ENCODE measurements around the gene YIF1B. TPM values are rescaled to one million over a fixed set of nuclear protein-coding genes. Genes with fewer than 3 reads are reported as not detected.

The YIF1B gene
- total RNA-seq, 1 experiment from 2014 or later, result 73.2 TPM

- Histone ChIP-seq H3K23me2 (ENCODE audit: insufficient read length, low read depth, low read length, poor library complexity, severe bottlenecking) (no peaks in the 10 kb centered on the region), H3K79me1 (ENCODE audit: insufficient read depth, low read depth, low read length, poor library complexity, severe bottlenecking) (peaks cover 6% of the 10 kb centered on the region), H3K56ac (ENCODE audit: insufficient read length, low read depth, low read length) (no peak overlapping the region), H3K23ac (ENCODE audit: insufficient read length, low read depth, low read length) (no peak overlapping the region), H4K5ac (ENCODE audit: insufficient read length, low read depth, low read length) (no peak overlapping the region), H3K9ac (ENCODE audit: extremely low read depth, insufficient read length, low read length) (no peak overlapping the region), H4K91ac (ENCODE audit: insufficient read length, low read depth, low read length) (no peak overlapping the region), H3K27me3 (ENCODE audit: insufficient read depth, low read length) (no peaks in the 10 kb centered on the region), H2BK120ac (ENCODE audit: low read depth, low read length, poor library complexity, severe bottlenecking) (no peak overlapping the region), H3K27ac (ENCODE audit: insufficient read length, low read depth, low read length) (no peak overlapping the region), H4K8ac (replicated peaks; ENCODE audit: insufficient read length, low read depth, low read length) (no peak overlapping the region), H3T11ph (ENCODE audit: low read length) (no peak overlapping the region), H4K20me1 (ENCODE audit: control insufficient read depth, insufficient read depth, insufficient read length) (no peaks in the 10 kb centered on the region), H2AK5ac (ENCODE audit: insufficient read length, low read length) (no peak overlapping the region), H2AFZ (ENCODE audit: low read length) (no peak overlapping the region), H3K14ac (ENCODE audit: insufficient read depth, low read length) (no peak overlapping the region), H2BK20ac (ENCODE audit: low read depth, low read length, poor library complexity, severe bottlenecking) (no peak overlapping the region), H3K4me1 (ENCODE audit: insufficient read depth, low read length) (no peaks in the 10 kb centered on the region), H2BK5ac (ENCODE audit: insufficient read length, low read length) (no peak overlapping the region), H2BK12ac (ENCODE audit: insufficient read length, low read depth, low read length) (no peak overlapping the region), H2BK15ac (ENCODE audit: low read depth, low read length) (no peak overlapping the region), H3K4me2 (ENCODE audit: insufficient read depth, insufficient read length, low read length) (no peak overlapping the region), H3K79me2 (ENCODE audit: insufficient read depth, low read length) (peaks cover 8% of the 10 kb centered on the region; the same call in 1 of the 2 replicates), H3K9me3 (ENCODE audit: control insufficient read depth, low read depth, low read length) (no peaks in the 10 kb centered on the region), H3K4ac (ENCODE audit: low read depth, low read length) (no peak overlapping the region), H3K18ac (ENCODE audit: insufficient read length, low read depth, low read length) (no peak overlapping the region)
- H3K4me3 Mint-ChIP-seq, result no peak overlapping the region
- no CpG with 5 or more reads among the region's 8 CpGs for WGBS (ENCODE audit: extremely low coverage, insufficient read length, low lambda C conversion rate)
- no peaks in the 10 kb centered on the region for H3K9me3 Mint-ChIP-seq
- no peaks in the 10 kb centered on the region for H3K27me3 Mint-ChIP-seq (ENCODE audit: low read depth)
- peak overlapping the region in 2 of 3 experiments; percentile 53 to 67; a peak in 2 of 7 replicates for H3K27ac Mint-ChIP-seq
- H3K36me3 Mint-ChIP-seq (ENCODE audit: insufficient read depth in 1 of 3, low read depth in 3 of 3), result peaks cover 16 to 58% (median 48%) of the 10 kb centered on the region in 3 experiments; a peak in 6 of 7 replicates
- DNase-seq, result no peak
- H3K4me1 Mint-ChIP-seq, result peaks cover 0 to 5% of the 10 kb centered on the region in 2 experiments; a peak in 1 of 4 replicates
- TF ChIP-seq, protein P1, sequence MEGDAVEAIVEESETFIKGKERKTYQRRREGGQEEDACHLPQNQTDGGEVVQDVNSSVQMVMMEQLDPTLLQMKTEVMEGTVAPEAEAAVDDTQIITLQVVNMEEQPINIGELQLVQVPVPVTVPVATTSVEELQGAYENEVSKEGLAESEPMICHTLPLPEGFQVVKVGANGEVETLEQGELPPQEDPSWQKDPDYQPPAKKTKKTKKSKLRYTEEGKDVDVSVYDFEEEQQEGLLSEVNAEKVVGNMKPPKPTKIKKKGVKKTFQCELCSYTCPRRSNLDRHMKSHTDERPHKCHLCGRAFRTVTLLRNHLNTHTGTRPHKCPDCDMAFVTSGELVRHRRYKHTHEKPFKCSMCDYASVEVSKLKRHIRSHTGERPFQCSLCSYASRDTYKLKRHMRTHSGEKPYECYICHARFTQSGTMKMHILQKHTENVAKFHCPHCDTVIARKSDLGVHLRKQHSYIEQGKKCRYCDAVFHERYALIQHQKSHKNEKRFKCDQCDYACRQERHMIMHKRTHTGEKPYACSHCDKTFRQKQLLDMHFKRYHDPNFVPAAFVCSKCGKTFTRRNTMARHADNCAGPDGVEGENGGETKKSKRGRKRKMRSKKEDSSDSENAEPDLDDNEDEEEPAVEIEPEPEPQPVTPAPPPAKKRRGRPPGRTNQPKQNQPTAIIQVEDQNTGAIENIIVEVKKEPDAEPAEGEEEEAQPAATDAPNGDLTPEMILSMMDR (conservative IDR thresholded peaks at IDR 0.05), result no peak
These were observed 32.5 kb downstream of the YIF1B start for GRCh38 chr19:38283271-38283670.
